HepG2 (cell line): ENCODE measurements around the gene LSM3. TPM values are rescaled to one million over a fixed set of nuclear protein-coding genes. Genes with fewer than 3 reads are reported as not detected.

ENCODE experiments used
- ATAC-seq: fragments of 200-7000 bp; cut with Tn5 transposase; 3 replicates; pipeline ENCODE4 v1.9.1; 2020; ENCODE audit warnings: mild to moderate bottlenecking, moderate library complexity
- BruUV-seq: library from RNA; stranded (reverse); fragments of 400-500 nt; replicated peaks from 2 replicates; lab custom pipeline; 2021; lab: Mats Ljungman, UMichigan
- CTCF ChIA-PET: fragments of 300-600 bp; formaldehyde crosslinking; extraction: SDS; loops from one replicate; lab custom pipeline; 2021; ENCODE audit warnings: low total read pairs, inconsistent platforms, low intra/inter-chr PET ratio; lab: Yijun Ruan, JAX
- POLR2A ChIA-PET: fragments of 350-600 bp; sonication (Branson Sonifier 250); formaldehyde crosslinking; loops from one replicate; lab custom pipeline; 2020; ENCODE audit warnings: antibody characterized with exemption, inconsistent platforms; lab: Yijun Ruan, JAX
- DNase-seq: peaks from one replicate; pipeline ENCODE4 v3.0.0-alpha.2; 2015; ENCODE audit warnings: low spot score
- FAIRE-seq: peaks from 3 replicates; lab custom pipeline; 2011; peaks lifted over from hg19 to GRCh38; lab: Jason Lieb, UNC
- H2AFZ ChIP-seq: one replicate; pipeline ENCODE4 v1.6.1; 2011; ENCODE audit warnings: low read length, inconsistent platforms
- H3K27ac ChIP-seq: fragments of 300-600 bp; 3 replicates; pipeline ENCODE4 v1.8.0; 2011; ENCODE audit warnings: mixed run types, mild to moderate bottlenecking, mixed read lengths, low read length, inconsistent platforms; ENCODE audit not compliant: insufficient read depth; ENCODE audit errors: extremely low read length
- H3K27me3 ChIP-seq, 2 experiments: fragments of 200-600 bp in 1 of 2; 2 replicates in 1 of 2; 3 replicates in 1 of 2; pipeline versions ENCODE4 v1.6.0 to v1.8.0; 2011; ENCODE audit warnings: low read length in 2 of 2, mild to moderate bottlenecking in 2 of 2, moderate library complexity in 2 of 2, inconsistent platforms in 1 of 2; ENCODE audit not compliant: insufficient read depth in 2 of 2, control insufficient read depth in 1 of 2
- H3K36me3 ChIP-seq, 2 experiments: fragments of 200-600 bp in 1 of 2; replicated peaks in 1 of 2; 2 replicates in 1 of 2; 3 replicates in 1 of 2; pipeline versions ENCODE4 v1.5.1 to v1.8.0; 2011; ENCODE audit warnings: low read length in 2 of 2, inconsistent platforms in 1 of 2; ENCODE audit not compliant: insufficient read depth in 2 of 2, control insufficient read depth in 1 of 2
- H3K4me1 ChIP-seq: 2 replicates; pipeline ENCODE4 v1.5.1; 2012; ENCODE audit warnings: low read length, inconsistent platforms; ENCODE audit not compliant: insufficient read depth
- H3K4me2 ChIP-seq: 2 replicates; pipeline ENCODE4 v1.6.0; 2011; ENCODE audit warnings: low read depth, low read length, inconsistent platforms
- H3K4me3 ChIP-seq, 3 experiments: fragments of 200-600 bp in 1 of 3; sonication (generic), shearing (Covaris generic) in 1 of 3; replicated peaks in 1 of 3; 2 replicates each; pipeline ENCODE4 v1.5.1; 2011 to 2016; ENCODE audit warnings: low read length in 3 of 3, inconsistent platforms in 2 of 3, low read depth in 2 of 3, mild to moderate bottlenecking in 2 of 3, control low read depth in 1 of 3, mixed read lengths in 1 of 3; ENCODE audit not compliant: insufficient read depth in 1 of 3
- H3K79me2 ChIP-seq: one replicate; pipeline ENCODE4 v1.6.1; 2011; ENCODE audit warnings: low read length, inconsistent platforms; ENCODE audit not compliant: insufficient read depth
- H3K9ac ChIP-seq: 2 replicates; pipeline ENCODE4 v1.6.0; 2011; ENCODE audit warnings: mild to moderate bottlenecking, low read depth, low read length, inconsistent platforms; ENCODE audit not compliant: insufficient read depth
- H3K9me3 ChIP-seq: 2 replicates; pipeline ENCODE4 v1.5.1; 2012; ENCODE audit warnings: mild to moderate bottlenecking, low read length
- H4K20me1 ChIP-seq: 2 replicates; pipeline ENCODE4 v1.6.0; 2011; ENCODE audit warnings: inconsistent platforms, mild to moderate bottlenecking, low read length, moderate library complexity; ENCODE audit not compliant: insufficient read depth
- CHCHD3 ChIP-seq: sonication (generic); formaldehyde crosslinking; IDR thresholded peaks from 2 replicates; pipeline ENCODE4 v1.8.0; 2022; ENCODE audit warnings: mild to moderate bottlenecking, missing genetic modification reagents, moderate library complexity
- CTCF ChIP-seq: sonication (generic); formaldehyde crosslinking; IDR thresholded peaks from 2 replicates; pipeline ENCODE4 v1.5.0; 2020; ENCODE audit warnings: mild to moderate bottlenecking, missing genetic modification reagents, moderate library complexity
- TCF7 ChIP-seq: sonication (generic); IDR thresholded peaks from 2 replicates; pipeline ENCODE4 v1.6.1; 2016; ENCODE audit warnings: antibody characterized with exemption, low read depth
- TCF7L2 ChIP-seq: IDR thresholded peaks from 2 replicates; pipeline ENCODE4 v1.6.1; 2011; ENCODE audit warnings: mild to moderate bottlenecking, low read depth, low read length, moderate library complexity
- ZBTB38 ChIP-seq: sonication (generic); formaldehyde crosslinking; IDR thresholded peaks from 2 replicates; pipeline ENCODE4 v1.5.1; 2020; ENCODE audit warnings: mild to moderate bottlenecking, missing genetic modification reagents
- WGBS: methylation state at CpG from one replicate; pipeline ENCODE4 v1.1.6; 2017; ENCODE audit warnings: low lambda C conversion rate; 5-methylcytosine and 5-hydroxymethylcytosine counted together
- in situ Hi-C: cut with HindIII; loops from 2 replicates; pipeline ENCODE4 v1.10.0; 2017; ENCODE audit warnings: low pct_unique_long_range_greater_than_20kb; ENCODE audit not compliant: extremely low pct_ligation_motif_present
- intact Hi-C: fragments of 100-400 bp; cut with micrococcal nuclease; formaldehyde crosslinking; loops from one replicate; pipeline ENCODE4 v1.10.0; 2022; ENCODE audit not compliant: unreplicated experiment
- polyA plus RNA-seq, 8 experiments: library from polyadenylated mRNA; depleted of rRNA in 3 of 8; stranded (reverse) in 7 of 8; unstranded in 1 of 8; fragments of >200 nt; fragmentation: Illumina TruSeq in 4 of 8; extraction: Trizol in 4 of 8; gene quantifications; 2 replicates each; pipeline versions ENCODE4 v1.2.1 to v1.2.3, GENCODE V29; 2011 to 2016; ENCODE audit warnings: low read depth in 4 of 8, missing spikeins in 1 of 8, mixed read lengths in 1 of 8; ENCODE audit not compliant: insufficient read depth in 1 of 8
- total RNA-seq, 5 experiments: library from RNA; depleted of rRNA; stranded (reverse); fragments of >200 nt; fragmentation: Illumina TruSeq; extraction: Trizol; gene quantifications; 2 replicates each; pipeline ENCODE4 v1.2.3, GENCODE V29; 2016; ENCODE audit warnings: low read depth in 1 of 5
- TF ChIP-seq, protein P1 (sequence below): conservative IDR thresholded peaks from 2 replicates; pipeline ENCODE4 v1.6.1; 2018; ENCODE audit warnings: missing genetic modification reagents

LSM3 gene
- total and polyA plus RNA-seq, 2 of the 13 experiments (the other 11 are each of a cell fraction or from before 2014, with no cell fraction given): 5.1 to 19.4 TPM

GRCh38 chr3:14236902-14237301, 58.3 kb downstream of the LSM3 start:
- CTCF ChIA-PET: no interaction called here
- POLR2A ChIA-PET: no interaction called here
- TF ChIP-seq, protein P1, sequence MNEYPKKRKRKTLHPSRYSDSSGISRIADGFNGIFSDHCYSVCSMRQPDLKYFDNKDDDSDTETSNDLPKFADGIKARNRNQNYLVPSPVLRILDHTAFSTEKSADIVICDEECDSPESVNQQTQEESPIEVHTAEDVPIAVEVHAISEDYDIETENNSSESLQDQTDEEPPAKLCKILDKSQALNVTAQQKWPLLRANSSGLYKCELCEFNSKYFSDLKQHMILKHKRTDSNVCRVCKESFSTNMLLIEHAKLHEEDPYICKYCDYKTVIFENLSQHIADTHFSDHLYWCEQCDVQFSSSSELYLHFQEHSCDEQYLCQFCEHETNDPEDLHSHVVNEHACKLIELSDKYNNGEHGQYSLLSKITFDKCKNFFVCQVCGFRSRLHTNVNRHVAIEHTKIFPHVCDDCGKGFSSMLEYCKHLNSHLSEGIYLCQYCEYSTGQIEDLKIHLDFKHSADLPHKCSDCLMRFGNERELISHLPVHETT (CRISPR knock-in tag): no peak
- TF ChIP-seq TCF7: no peak
- no peak for TF ChIP-seq ZBTB38 (CRISPR knock-in tag)
- TF ChIP-seq TCF7L2: no peak
- TF ChIP-seq CHCHD3 (CRISPR knock-in tag): no peak
- no peak for TF ChIP-seq CTCF (CRISPR knock-in tag)
- TF ChIP-seq, all 625 proteins: peak for 0
- peaks cover 9% of the 10 kb centered on the region; the same call in 1 of the 2 replicates for H3K9me3 ChIP-seq
- peaks cover 15% of the 10 kb centered on the region for H3K4me1 ChIP-seq
- 45% methylated on average over 3 of the region's 3 CpGs for WGBS
- H4K20me1 ChIP-seq: no peaks in the 10 kb centered on the region
- H3K27ac ChIP-seq: no peak overlapping the region
- H3K9ac ChIP-seq: no peak overlapping the region
- intact Hi-C loops: no loop called here
- no TSS peak for BruUV-seq
- peaks cover 0 to 6% of the 10 kb centered on the region in 2 experiments; a peak in 1 of 5 replicates for H3K27me3 ChIP-seq
- no peak overlapping the region for H3K4me3 ChIP-seq
- no peak overlapping the region for H3K4me2 ChIP-seq
- H3K36me3 ChIP-seq: no peaks in the 10 kb centered on the region
- FAIRE-seq (no peak), ATAC-seq (no peak), DNase-seq (no peak)
- H3K79me2 ChIP-seq: no peaks in the 10 kb centered on the region
- in situ Hi-C loops: no loop called here
- H2AFZ ChIP-seq: no peak overlapping the region
